Gastrocnemius medialis (tissue), 4 donors: ENCODE measurements around the gene ABCB10. TPM values are rescaled to one million over a fixed set of nuclear protein-coding genes. Genes with fewer than 3 reads are reported as not detected.
"Not testable (repeated sequence)": the region's sequence is repeated elsewhere in the genome, so short reads cannot be mapped to it uniquely, and the experiment has no call there.

Experiments
- ATAC-seq, 2 donors: fragments of 150-250 bp; one replicate each; pipeline ENCODE4 v1.9.1; 2016
- DNase-seq, 2 donors: peaks; one replicate each; pipeline ENCODE4 v3.0.0-alpha.2; 2019
- H3K27ac ChIP-seq, 4 donors: fragments of 200-600 bp; sonication (generic); 1 replicate in 1 of 4; 2 replicates in 3 of 4; pipeline ENCODE4 v1.5.1; 2016 to 2018; ENCODE audit warnings: mild to moderate bottlenecking in 2 of 4, moderate library complexity in 1 of 4
- H3K27me3 ChIP-seq, 3 donors: fragments of 200-600 bp; sonication (generic) in 2 of 3; 1 replicate in 1 of 3; 2 replicates in 2 of 3; pipeline versions ENCODE4 v1.5.1 to v1.6.0; 2016 to 2019; ENCODE audit warnings: mild to moderate bottlenecking in 1 of 3, moderate library complexity in 1 of 3
- H3K36me3 ChIP-seq, 2 donors: fragments of 200-600 bp; sonication (generic) in 1 of 2; one replicate each; pipeline ENCODE4 v1.5.1; 2017 to 2018
- H3K4me1 ChIP-seq, 2 donors: fragments of 200-600 bp; sonication (generic) in 1 of 2; one replicate each; pipeline ENCODE4 v1.5.1; 2016 to 2017; ENCODE audit warnings: mild to moderate bottlenecking in 2 of 2
- H3K4me3 ChIP-seq, 4 donors: fragments of 200-600 bp; sonication (generic) in 3 of 4; 1 replicate in 1 of 4; 2 replicates in 3 of 4; pipeline ENCODE4 v1.5.1; 2016 to 2019; ENCODE audit warnings: mild to moderate bottlenecking in 2 of 4
- H3K9me3 ChIP-seq, 3 donors: fragments of 200-600 bp; sonication (generic) in 2 of 3; 1 replicate in 1 of 3; 2 replicates in 2 of 3; pipeline ENCODE4 v1.5.1; 2016 to 2019
- POLR2A ChIP-seq, 2 donors: fragments of 450-650 bp; IDR thresholded peaks; one replicate each; pipeline ENCODE4 v1.6.1; 2017; ENCODE audit warnings: antibody characterized with exemption in 2 of 2, mild to moderate bottlenecking in 2 of 2, moderate library complexity in 2 of 2
- in situ Hi-C, 4 donors: fragments of 200-750 bp; cut with MboI; loops; one replicate each; pipeline versions ENCODE4 v1.15.0 to v1.8.0; 2017; ENCODE audit warnings: low sequenced_read_pairs in 4 of 4
- intact Hi-C: fragments of 100-400 bp; cut with DNase I; formaldehyde crosslinking; loops from one replicate; pipeline ENCODE4 v1.15.1; 2023; ENCODE audit warnings: low total_unique reads
- total RNA-seq, 4 donors: library from RNA; depleted of rRNA; stranded (reverse); fragments of >200 nt; gene quantifications; one replicate each; pipeline versions ENCODE4 v1.1.0 to v1.2.3, GENCODE V29; 2016
- TF ChIP-seq, protein P1 (sequence below), 5 experiments: fragments of 450-650 bp in 3 of 5; fragments of 200-600 bp in 2 of 5; sonication (generic) in 2 of 5; IDR thresholded peaks in 4 of 5; conservative IDR thresholded peaks in 1 of 5; 1 replicate in 4 of 5; 2 replicates in 1 of 5; pipeline ENCODE4 v1.5.1; 2016 to 2019; ENCODE audit warnings: antibody characterized with exemption in 5 of 5, mild to moderate bottlenecking in 3 of 5, moderate library complexity in 3 of 5

ABCB10 gene
- total RNA-seq, 4 donors from 2014 or later: 14.5 to 29.9 (median 19.3) TPM

DNA sequence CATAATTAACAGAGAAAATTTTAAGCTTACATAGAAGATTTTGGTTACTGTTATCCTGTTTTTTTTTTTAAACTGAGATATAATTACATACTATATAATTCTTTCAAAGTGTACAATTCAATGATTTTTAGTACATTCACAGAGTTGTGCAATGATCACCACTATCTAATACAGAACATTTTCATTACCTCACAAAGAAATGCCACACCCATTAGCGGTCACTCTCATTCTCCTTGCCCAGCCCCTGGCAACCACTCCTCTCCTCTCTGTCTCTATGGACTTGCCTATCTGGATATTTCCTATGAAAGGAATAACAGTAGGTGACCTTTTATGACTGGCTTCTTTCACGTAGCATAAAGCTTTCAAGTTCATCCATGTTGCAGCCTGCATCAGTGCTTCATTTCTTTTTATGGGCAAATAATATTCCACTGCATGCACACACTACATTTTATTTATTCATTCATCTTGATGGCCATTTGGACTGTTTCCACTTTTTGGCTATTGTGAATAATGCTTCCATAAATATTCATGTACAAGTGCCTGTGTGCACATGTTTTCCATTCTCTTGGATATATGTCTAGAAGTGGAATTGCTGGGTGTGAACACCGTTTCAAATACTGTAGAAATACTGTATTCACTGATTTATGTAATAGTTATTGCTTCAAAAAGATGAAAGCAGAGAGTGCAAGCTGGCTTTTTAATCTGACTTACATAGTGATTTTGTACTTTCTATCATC is 40.9 kb upstream of the ABCB10 start:
- peaks cover 26 to 34% of the 10 kb centered on the region in 2 donors for H3K4me1 ChIP-seq
- intact Hi-C loops (no loop called here), in situ Hi-C loops (no loop called here)
- TF ChIP-seq, protein P1, sequence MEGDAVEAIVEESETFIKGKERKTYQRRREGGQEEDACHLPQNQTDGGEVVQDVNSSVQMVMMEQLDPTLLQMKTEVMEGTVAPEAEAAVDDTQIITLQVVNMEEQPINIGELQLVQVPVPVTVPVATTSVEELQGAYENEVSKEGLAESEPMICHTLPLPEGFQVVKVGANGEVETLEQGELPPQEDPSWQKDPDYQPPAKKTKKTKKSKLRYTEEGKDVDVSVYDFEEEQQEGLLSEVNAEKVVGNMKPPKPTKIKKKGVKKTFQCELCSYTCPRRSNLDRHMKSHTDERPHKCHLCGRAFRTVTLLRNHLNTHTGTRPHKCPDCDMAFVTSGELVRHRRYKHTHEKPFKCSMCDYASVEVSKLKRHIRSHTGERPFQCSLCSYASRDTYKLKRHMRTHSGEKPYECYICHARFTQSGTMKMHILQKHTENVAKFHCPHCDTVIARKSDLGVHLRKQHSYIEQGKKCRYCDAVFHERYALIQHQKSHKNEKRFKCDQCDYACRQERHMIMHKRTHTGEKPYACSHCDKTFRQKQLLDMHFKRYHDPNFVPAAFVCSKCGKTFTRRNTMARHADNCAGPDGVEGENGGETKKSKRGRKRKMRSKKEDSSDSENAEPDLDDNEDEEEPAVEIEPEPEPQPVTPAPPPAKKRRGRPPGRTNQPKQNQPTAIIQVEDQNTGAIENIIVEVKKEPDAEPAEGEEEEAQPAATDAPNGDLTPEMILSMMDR (IDR thresholded peaks at IDR 0.05 in 4 of 5, conservative IDR thresholded peaks at IDR 0.05 in 1 of 5): no peak
- H3K36me3 ChIP-seq: peaks cover 0 to 40% of the 10 kb centered on the region in 2 donors
- H3K27ac ChIP-seq: peak overlapping the region; percentile 75 to 84 (median 81)
- ATAC-seq (no peak), DNase-seq (no peak)
- no peak overlapping the region for H3K4me3 ChIP-seq
- no peaks in the 10 kb centered on the region for H3K9me3 ChIP-seq
- no peaks in the 10 kb centered on the region for H3K27me3 ChIP-seq

DNA sequence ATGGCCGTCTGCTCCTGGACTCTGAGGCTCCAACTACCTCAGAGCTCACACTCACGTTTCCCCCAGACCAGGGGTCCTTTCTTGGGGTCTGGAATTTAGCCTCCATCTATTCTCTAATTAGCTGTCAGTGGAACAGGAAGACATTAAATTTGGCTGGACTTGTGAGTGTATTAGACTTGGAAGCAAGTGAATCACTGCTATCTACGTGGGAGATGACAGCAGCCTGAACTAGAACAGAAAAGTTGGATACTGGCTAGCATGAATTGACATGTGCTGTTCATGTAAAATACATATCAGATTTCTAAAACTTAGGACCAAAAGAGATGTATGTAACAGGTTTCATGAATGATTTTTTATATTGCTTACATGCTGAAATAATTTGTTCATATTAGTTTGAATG is 39.4 kb upstream of the ABCB10 start:
- no peaks in the 10 kb centered on the region for H3K27me3 ChIP-seq
- H3K4me1 ChIP-seq: peaks cover 26 to 34% of the 10 kb centered on the region in 2 donors
- H3K4me3 ChIP-seq: peak overlapping the region in 1 of 4 donors; percentile 1
- TF ChIP-seq POLR2A (IDR thresholded peaks at IDR 0.05): no peak
- TF ChIP-seq, protein P1 (IDR thresholded peaks at IDR 0.05 in 4 of 5, conservative IDR thresholded peaks at IDR 0.05 in 1 of 5): no peak
- DNase-seq: no peak
- in situ Hi-C loops (no loop called here), intact Hi-C loops (loop anchor here (2.0 kb wide), 1 partner anchor 39 kb away; the partner anchor contains the start of gene ABCB10)
- peaks cover 0 to 46% of the 10 kb centered on the region in 2 donors for H3K36me3 ChIP-seq
- peak; percentile 44 to 63 for ATAC-seq
- H3K27ac ChIP-seq: peak overlapping the region; percentile 75 to 84 (median 81)
- H3K9me3 ChIP-seq: no peaks in the 10 kb centered on the region

DNA sequence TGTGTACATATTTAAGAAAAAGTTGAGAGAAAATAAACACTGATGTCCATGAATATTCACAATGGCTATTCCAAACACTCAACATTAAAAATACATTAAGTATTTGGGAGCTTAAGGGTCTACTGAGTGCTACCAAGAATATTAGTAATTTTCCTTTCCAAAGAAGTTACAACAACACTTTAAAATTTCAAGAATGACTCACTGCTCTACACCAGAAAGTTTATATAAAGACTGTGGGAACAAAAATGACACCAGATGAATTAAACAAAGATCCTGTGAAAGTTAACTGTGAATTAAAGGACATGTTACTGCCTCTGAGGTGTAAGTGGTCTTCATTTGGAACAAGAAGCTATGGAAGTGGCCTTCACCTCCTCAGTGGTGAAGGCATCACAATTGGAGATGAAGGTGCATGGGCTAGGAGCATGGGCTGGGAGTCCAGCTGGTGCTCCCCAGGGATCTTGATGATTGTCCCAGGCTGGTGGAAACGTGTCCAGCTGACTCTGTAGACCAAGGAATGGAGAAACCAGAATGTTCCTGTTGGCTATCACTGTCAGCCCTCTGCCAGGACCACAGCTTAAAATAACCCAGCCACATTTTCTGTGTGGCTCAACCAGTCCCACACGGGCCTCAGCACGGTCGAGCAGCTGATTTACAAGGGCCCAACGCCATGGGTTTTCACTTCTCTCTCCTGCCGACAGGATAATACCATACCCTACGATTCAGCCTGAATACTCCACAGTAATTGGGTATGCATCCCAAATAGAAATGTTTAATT is 38.6 kb upstream of the ABCB10 start:
- intact Hi-C loops (loop anchor here (2.0 kb wide), 1 partner anchor 38 kb away; the partner anchor contains the start of gene ABCB10), in situ Hi-C loops (no loop called here)
- TF ChIP-seq, protein P1 (IDR thresholded peaks at IDR 0.05 in 4 of 5, conservative IDR thresholded peaks at IDR 0.05 in 1 of 5): peak; percentile 19 to 54 (median 38)
- peak in 1 of 2 donors; percentile 11 for TF ChIP-seq POLR2A (IDR thresholded peaks at IDR 0.05)
- H3K4me3 ChIP-seq: peak overlapping the region in 1 of 4 donors; percentile 1
- peak overlapping the region; percentile 75 to 84 (median 81) for H3K27ac ChIP-seq
- H3K27me3 ChIP-seq: no peaks in the 10 kb centered on the region
- H3K9me3 ChIP-seq: no peaks in the 10 kb centered on the region
- peaks cover 26 to 34% of the 10 kb centered on the region in 2 donors for H3K4me1 ChIP-seq
- peaks cover 0 to 42% of the 10 kb centered on the region in 2 donors for H3K36me3 ChIP-seq
- ATAC-seq: peak; percentile 99
- DNase-seq: peak; percentile 68 to 80

DNA sequence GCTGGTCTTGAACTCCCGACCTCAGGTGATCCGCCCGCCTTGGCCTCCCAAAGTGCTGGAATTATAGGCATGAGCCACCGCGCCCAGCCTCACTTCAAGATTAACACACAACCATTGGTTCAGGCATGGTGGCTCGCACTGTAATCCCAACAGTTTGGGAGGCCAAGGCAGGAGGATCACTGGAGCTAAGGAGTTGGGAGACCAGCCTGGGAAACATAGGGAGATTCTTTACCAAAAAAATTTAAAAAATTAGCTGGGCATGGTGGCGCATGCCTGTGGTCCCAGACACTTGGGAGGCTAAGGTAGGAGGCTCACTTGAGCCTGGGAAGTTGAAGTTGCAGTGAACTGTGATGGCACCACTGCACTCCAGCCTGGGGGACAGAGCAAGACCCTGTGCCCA is 37.4 kb upstream of the ABCB10 start:
- peaks cover 0 to 30% of the 10 kb centered on the region in 2 donors for H3K36me3 ChIP-seq
- H3K9me3 ChIP-seq, H3K27me3 ChIP-seq, H3K4me3 ChIP-seq, DNase-seq, ATAC-seq, in situ Hi-C loops: not testable (repeated sequence)
- peak overlapping the region; percentile 75 to 84 (median 81) for H3K27ac ChIP-seq
- intact Hi-C loops: loop anchor here (2.0 kb wide), 1 partner anchor 37 kb away; the partner anchor contains the start of gene ABCB10
- H3K4me1 ChIP-seq: peaks cover 26 to 34% of the 10 kb centered on the region in 2 donors
